ENCODE measurements around the gene TMEM184B. TPM values are rescaled to one million over a fixed set of nuclear protein-coding genes. Genes with fewer than 3 reads are reported as not detected.
"Not testable (repeated sequence)": the region's sequence is repeated elsewhere in the genome, so short reads cannot be mapped to it uniquely, and the experiment has no call there.

TMEM184B gene
- total RNA-seq, 1 donor: 30.0 TPM

DNA sequence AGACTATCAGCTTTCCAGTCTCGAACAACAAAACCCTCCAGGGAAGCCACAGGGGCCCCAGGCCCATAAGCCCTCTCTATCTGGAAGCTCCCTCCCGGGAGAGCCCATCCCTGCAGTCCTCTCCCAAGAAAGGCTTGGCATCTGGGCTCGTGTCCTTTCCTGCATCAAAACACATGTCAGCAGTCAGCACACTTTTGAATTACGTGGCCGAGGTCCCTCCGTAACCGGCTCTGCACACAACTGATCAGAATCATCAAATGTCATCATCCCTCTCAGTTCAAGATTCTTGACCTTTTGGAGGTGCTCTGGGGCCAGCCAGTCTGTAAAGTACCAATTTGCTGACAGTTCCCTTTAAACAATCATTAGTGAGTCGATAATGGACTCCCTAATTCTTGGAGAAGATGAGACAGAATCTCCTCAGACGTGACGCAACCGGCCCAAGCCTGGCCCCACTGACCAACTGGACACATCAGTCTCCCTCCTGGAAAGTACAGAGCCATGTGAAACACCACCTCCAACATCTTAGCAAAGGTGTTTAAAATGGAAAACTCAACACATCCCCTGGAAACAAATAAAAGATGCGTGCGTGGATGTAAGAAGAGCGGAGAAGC is 37.5 kb downstream of the TMEM184B start:
- H3K4me1 ChIP-seq (ENCODE audit: insufficient read depth, low read length): peaks cover 27% of the 10 kb centered on the region
- no peak for TF ChIP-seq CTCF (IDR thresholded peaks at IDR 0.05; ENCODE audit: extremely low read depth, low read depth, low read length)
- H3K27me3 ChIP-seq (ENCODE audit: insufficient read depth, low read length): no peaks in the 10 kb centered on the region
- DNase-seq (ENCODE audit: insufficient read length, low spot score, missing footprints): peak; percentile 80
- H3K36me3 ChIP-seq (ENCODE audit: insufficient read depth, low read length): peaks cover 54% of the 10 kb centered on the region
- H3K79me2 ChIP-seq (ENCODE audit: insufficient read depth, low read length): peaks cover 50% of the 10 kb centered on the region
- no peaks in the 10 kb centered on the region for H4K20me1 ChIP-seq (ENCODE audit: insufficient read depth, low read length)
- no peaks in the 10 kb centered on the region for H3K9me3 ChIP-seq (ENCODE audit: low read depth, low read length)
- H3K4me3 ChIP-seq (ENCODE audit: insufficient read depth, low read length): no peak overlapping the region
- no peak overlapping the region for H3K4me2 ChIP-seq (ENCODE audit: insufficient read depth, low read length)
- no peak overlapping the region for H3K27ac ChIP-seq (ENCODE audit: low read depth, low read length)
- H2AFZ ChIP-seq (ENCODE audit: low read length): no peak overlapping the region

- H3K36me3 ChIP-seq (ENCODE audit: insufficient read depth, low read length): peaks cover 61% of the 10 kb centered on the region
- H4K20me1 ChIP-seq (ENCODE audit: insufficient read depth, low read length); H3K4me3 ChIP-seq (ENCODE audit: insufficient read depth, low read length); H2AFZ ChIP-seq (ENCODE audit: low read length); DNase-seq (ENCODE audit: insufficient read length, low spot score, missing footprints); H3K4me2 ChIP-seq (ENCODE audit: insufficient read depth, low read length); H3K27me3 ChIP-seq (ENCODE audit: insufficient read depth, low read length); H3K9me3 ChIP-seq (ENCODE audit: low read depth, low read length): not testable (repeated sequence)
- H3K27ac ChIP-seq (ENCODE audit: low read depth, low read length): peak overlapping the region; percentile 28
- peaks cover 50% of the 10 kb centered on the region for H3K79me2 ChIP-seq (ENCODE audit: insufficient read depth, low read length)
- peaks cover 17% of the 10 kb centered on the region for H3K4me1 ChIP-seq (ENCODE audit: insufficient read depth, low read length)
Measured at GRCh38 chr22:38233856-38234255, 39.0 kb downstream of the TMEM184B start.

DNA sequence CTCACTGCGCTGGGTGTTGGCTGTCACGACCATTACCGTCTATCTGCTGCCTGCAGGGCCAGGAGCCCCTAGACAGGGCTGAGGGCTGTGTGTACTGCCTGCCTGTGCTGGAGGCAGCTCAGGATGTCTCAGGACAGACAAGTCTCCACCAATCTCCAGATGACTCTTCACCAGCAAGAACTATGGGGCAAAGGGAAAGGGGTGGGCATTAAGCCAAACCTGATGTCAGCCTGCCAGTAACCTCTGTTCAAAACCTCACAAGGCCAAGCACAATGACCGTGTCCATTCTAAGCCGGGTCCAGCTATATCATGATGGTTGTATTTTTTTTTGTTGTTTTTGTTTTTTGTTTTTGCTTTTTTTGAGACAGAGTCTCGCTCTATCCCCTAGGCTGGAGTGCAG is 39.4 kb downstream of the TMEM184B start:
- H4K20me1 ChIP-seq (ENCODE audit: insufficient read depth, low read length): no peaks in the 10 kb centered on the region
- H3K36me3 ChIP-seq (ENCODE audit: insufficient read depth, low read length): peaks cover 65% of the 10 kb centered on the region

GRCh38 chr22:38232196-38232595 is 40.6 kb downstream of the TMEM184B start:
- DNase-seq (ENCODE audit: insufficient read length, low spot score, missing footprints): peak; percentile 54
- H2AFZ ChIP-seq (ENCODE audit: low read length): no peak overlapping the region
- H3K9me3 ChIP-seq (ENCODE audit: low read depth, low read length): no peaks in the 10 kb centered on the region
- no peaks in the 10 kb centered on the region for H3K27me3 ChIP-seq (ENCODE audit: insufficient read depth, low read length)
- peaks cover 16% of the 10 kb centered on the region for H3K4me1 ChIP-seq (ENCODE audit: insufficient read depth, low read length)
- peaks cover 42% of the 10 kb centered on the region for H3K79me2 ChIP-seq (ENCODE audit: insufficient read depth, low read length)
- no peaks in the 10 kb centered on the region for H4K20me1 ChIP-seq (ENCODE audit: insufficient read depth, low read length)
- no peak overlapping the region for H3K4me3 ChIP-seq (ENCODE audit: insufficient read depth, low read length)
- no peak overlapping the region for H3K4me2 ChIP-seq (ENCODE audit: insufficient read depth, low read length)
- no peak for TF ChIP-seq CTCF (IDR thresholded peaks at IDR 0.05; ENCODE audit: extremely low read depth, low read depth, low read length)
- H3K36me3 ChIP-seq (ENCODE audit: insufficient read depth, low read length): peaks cover 73% of the 10 kb centered on the region
- no peak overlapping the region for H3K27ac ChIP-seq (ENCODE audit: low read depth, low read length)

More for the DNA sequence above, 39.4 kb downstream of the TMEM184B start:
- Histone ChIP-seq H2AFZ (ENCODE audit: low read length) (no peak overlapping the region), H3K4me3 (ENCODE audit: insufficient read depth, low read length) (no peak overlapping the region), H3K4me1 (ENCODE audit: insufficient read depth, low read length) (peaks cover 17% of the 10 kb centered on the region), H3K4me2 (ENCODE audit: insufficient read depth, low read length) (no peak overlapping the region), H3K27me3 (ENCODE audit: insufficient read depth, low read length) (no peaks in the 10 kb centered on the region), H3K79me2 (ENCODE audit: insufficient read depth, low read length) (peaks cover 49% of the 10 kb centered on the region), H3K9me3 (ENCODE audit: low read depth, low read length) (no peaks in the 10 kb centered on the region), H3K27ac (ENCODE audit: low read depth, low read length) (peak overlapping the region; percentile 28)
- no peak for TF ChIP-seq CTCF (IDR thresholded peaks at IDR 0.05; ENCODE audit: extremely low read depth, low read depth, low read length)
- peak; percentile 81 for DNase-seq (ENCODE audit: insufficient read length, low spot score, missing footprints)
